Fibroblast of lung (primary cell): Measurements from ENCODE around the gene SGPP2. TPM values are rescaled to one million over a fixed set of nuclear protein-coding genes. Genes with fewer than 3 reads are reported as not detected.

ENCODE experiments used
- DNase-seq, 2 donors: peaks; one replicate each; pipeline versions ENCODE4 v3.0.0 to v3.0.0-alpha.2; 2010; ENCODE audit warnings: low read depth in 2 of 2
- H2AFZ ChIP-seq: 2 replicates; pipeline ENCODE4 v1.5.1; 2012; ENCODE audit warnings: low read length, control low read depth, inconsistent platforms
- H3K27ac ChIP-seq: 2 replicates; pipeline ENCODE4 v1.5.1; 2011; ENCODE audit warnings: low read length, control low read depth; ENCODE audit not compliant: insufficient read depth
- H3K27me3 ChIP-seq: 2 replicates; pipeline ENCODE4 v1.5.1; 2011; ENCODE audit warnings: mild to moderate bottlenecking, low read length; ENCODE audit not compliant: control insufficient read depth, insufficient read depth
- H3K36me3 ChIP-seq: 2 replicates; pipeline ENCODE4 v1.5.1; 2011; ENCODE audit warnings: low read length; ENCODE audit not compliant: control insufficient read depth, insufficient read depth
- H3K4me1 ChIP-seq: 2 replicates; pipeline ENCODE4 v1.5.1; 2011; ENCODE audit warnings: low read length; ENCODE audit not compliant: control insufficient read depth, insufficient read depth; ENCODE audit errors: extremely low read depth
- H3K4me2 ChIP-seq: 2 replicates; pipeline ENCODE4 v1.5.1; 2011; ENCODE audit warnings: low read length, control low read depth; ENCODE audit not compliant: insufficient read depth; ENCODE audit errors: extremely low read depth
- H3K4me3 ChIP-seq, 4 experiments: fragments of 200-600 bp in 1 of 4; sonication (generic) in 1 of 4; replicated peaks in 1 of 4; 2 replicates each; pipeline ENCODE4 v1.5.1; 2011 to 2016; ENCODE audit warnings: low read length in 4 of 4, low read depth in 3 of 4, mild to moderate bottlenecking in 3 of 4, control low read depth in 2 of 4, inconsistent platforms in 1 of 4, mixed read lengths in 1 of 4; ENCODE audit not compliant: insufficient read depth in 1 of 4; ENCODE audit errors: control extremely low read depth in 1 of 4
- H3K79me2 ChIP-seq: 2 replicates; pipeline ENCODE4 v1.5.1; 2012; ENCODE audit warnings: mild to moderate bottlenecking, low read length, inconsistent platforms; ENCODE audit not compliant: control insufficient read depth, insufficient read depth
- H3K9ac ChIP-seq: 2 replicates; pipeline ENCODE4 v1.5.1; 2011; ENCODE audit warnings: mild to moderate bottlenecking, low read length, control low read depth; ENCODE audit not compliant: insufficient read depth
- H3K9me3 ChIP-seq: 2 replicates; pipeline ENCODE4 v1.5.1; 2012; ENCODE audit warnings: low read depth, low read length; ENCODE audit not compliant: control insufficient read depth, insufficient read depth
- H4K20me1 ChIP-seq: 2 replicates; pipeline ENCODE4 v1.5.1; 2011; ENCODE audit warnings: low read length; ENCODE audit not compliant: control insufficient read depth, insufficient read depth; ENCODE audit errors: extremely low read depth
- CTCF ChIP-seq, 2 donors: IDR thresholded peaks in 1 of 2; conservative IDR thresholded peaks in 1 of 2; 1 replicate in 1 of 2; 2 replicates in 1 of 2; pipeline ENCODE4 v1.5.1; 2011 to 2012; ENCODE audit warnings: low read length in 2 of 2, control low read depth in 1 of 2, inconsistent platforms in 1 of 2, low read depth in 1 of 2, mild to moderate bottlenecking in 1 of 2
- EZH2 ChIP-seq: IDR thresholded peaks from 2 replicates; pipeline ENCODE4 v1.5.1; 2012; ENCODE audit warnings: low read length, control low read depth, mild to moderate bottlenecking; ENCODE audit errors: missing control alignments
- polyA plus RNA-seq, 2 donors: library from polyadenylated mRNA; depleted of rRNA in 1 of 2; stranded (reverse) in 1 of 2; unstranded in 1 of 2; fragments of >200 nt; gene quantifications; 2 replicates each; pipeline ENCODE4 v1.2.1, GENCODE V29; 2011 to 2012; ENCODE audit warnings: missing spikeins in 1 of 2
- total RNA-seq: library from RNA; depleted of rRNA; stranded (reverse); fragments of >200 nt; gene quantifications from 2 replicates; pipeline ENCODE4 v1.2.1, GENCODE V29; 2014

SGPP2 gene
- total and polyA plus RNA-seq, 2 donors (not counting 1 experiment from before 2014, with no cell fraction given) = not detected

- no peak overlapping the region for H3K4me2 ChIP-seq
- peak in 1 of 2 donors; percentile 12 for DNase-seq
- TF ChIP-seq CTCF (conservative IDR thresholded peaks at IDR 0.05 in 1 of 2, IDR thresholded peaks at IDR 0.05 in 1 of 2; ENCODE audit: low read depth in 1 of 2, low read length in 2 of 2) (no peak), EZH2 (no peak)
Measured at GRCh38 chr2:222548992-222549391, 124.6 kb downstream of the SGPP2 start.

GRCh38 chr2:222554517-222554916 is 130.2 kb downstream of the SGPP2 start:
- Histone ChIP-seq H3K4me3 (no peak overlapping the region), H3K27me3 (no peaks in the 10 kb centered on the region), H3K27ac (no peak overlapping the region), H2AFZ (no peak overlapping the region), H3K4me1 (no peaks in the 10 kb centered on the region), H3K9ac (no peak overlapping the region), H3K4me2 (no peak overlapping the region), H3K9me3 (no peaks in the 10 kb centered on the region), H3K36me3 (no peaks in the 10 kb centered on the region), H3K79me2 (no peaks in the 10 kb centered on the region), H4K20me1 (no peaks in the 10 kb centered on the region)
- DNase-seq = no peak
- TF ChIP-seq EZH2 (no peak), CTCF (conservative IDR thresholded peaks at IDR 0.05 in 1 of 2, IDR thresholded peaks at IDR 0.05 in 1 of 2; ENCODE audit: low read depth in 1 of 2, low read length in 2 of 2) (no peak)

More at GRCh38 chr2:222548992-222549391, 124.6 kb downstream of the SGPP2 start:
- H2AFZ ChIP-seq = no peak overlapping the region
- H3K4me1 ChIP-seq = no peaks in the 10 kb centered on the region
- H3K27me3 ChIP-seq = no peaks in the 10 kb centered on the region
- no peak overlapping the region for H3K4me3 ChIP-seq
- no peaks in the 10 kb centered on the region for H3K9me3 ChIP-seq
- no peak overlapping the region for H3K9ac ChIP-seq
- H3K36me3 ChIP-seq = no peaks in the 10 kb centered on the region
- H3K79me2 ChIP-seq = no peaks in the 10 kb centered on the region
- H4K20me1 ChIP-seq = no peaks in the 10 kb centered on the region
- H3K27ac ChIP-seq = no peak overlapping the region

GRCh38 chr2:222561151-222561550 is 136.8 kb downstream of the SGPP2 start:
- H3K36me3 ChIP-seq = no peaks in the 10 kb centered on the region
- no peak overlapping the region for H3K4me3 ChIP-seq
- H3K27ac ChIP-seq = no peak overlapping the region
- H3K9me3 ChIP-seq = no peaks in the 10 kb centered on the region
- H3K27me3 ChIP-seq = no peaks in the 10 kb centered on the region
- H3K9ac ChIP-seq = no peak overlapping the region
- no peaks in the 10 kb centered on the region for H3K79me2 ChIP-seq
- no peak for DNase-seq
- H3K4me2 ChIP-seq = no peak overlapping the region
- H4K20me1 ChIP-seq = no peaks in the 10 kb centered on the region
- no peaks in the 10 kb centered on the region for H3K4me1 ChIP-seq
- H2AFZ ChIP-seq = no peak overlapping the region
- TF ChIP-seq CTCF (conservative IDR thresholded peaks at IDR 0.05 in 1 of 2, IDR thresholded peaks at IDR 0.05 in 1 of 2; ENCODE audit: low read depth in 1 of 2, low read length in 2 of 2) (no peak), EZH2 (no peak)
